ENCODE results near the gene VASH1.

Gene VASH1

GRCh38 chr14:76761136-76761959 lies at the start of gene VASH1:
Gene VASH1 (plus strand): TSS chr14:76761468. CDS start chr14:76762822, 1,354 bp downstream.
- peak within 1 kb of the TSS; percentile 34 for H3K27ac ChIP-seq
- TF ChIP-seq ZFX (IDR thresholded peaks at IDR 0.05), result no peak
- TF ChIP-seq, protein P1, sequence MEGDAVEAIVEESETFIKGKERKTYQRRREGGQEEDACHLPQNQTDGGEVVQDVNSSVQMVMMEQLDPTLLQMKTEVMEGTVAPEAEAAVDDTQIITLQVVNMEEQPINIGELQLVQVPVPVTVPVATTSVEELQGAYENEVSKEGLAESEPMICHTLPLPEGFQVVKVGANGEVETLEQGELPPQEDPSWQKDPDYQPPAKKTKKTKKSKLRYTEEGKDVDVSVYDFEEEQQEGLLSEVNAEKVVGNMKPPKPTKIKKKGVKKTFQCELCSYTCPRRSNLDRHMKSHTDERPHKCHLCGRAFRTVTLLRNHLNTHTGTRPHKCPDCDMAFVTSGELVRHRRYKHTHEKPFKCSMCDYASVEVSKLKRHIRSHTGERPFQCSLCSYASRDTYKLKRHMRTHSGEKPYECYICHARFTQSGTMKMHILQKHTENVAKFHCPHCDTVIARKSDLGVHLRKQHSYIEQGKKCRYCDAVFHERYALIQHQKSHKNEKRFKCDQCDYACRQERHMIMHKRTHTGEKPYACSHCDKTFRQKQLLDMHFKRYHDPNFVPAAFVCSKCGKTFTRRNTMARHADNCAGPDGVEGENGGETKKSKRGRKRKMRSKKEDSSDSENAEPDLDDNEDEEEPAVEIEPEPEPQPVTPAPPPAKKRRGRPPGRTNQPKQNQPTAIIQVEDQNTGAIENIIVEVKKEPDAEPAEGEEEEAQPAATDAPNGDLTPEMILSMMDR (conservative IDR thresholded peaks at IDR 0.05), result no peak

DNA sequence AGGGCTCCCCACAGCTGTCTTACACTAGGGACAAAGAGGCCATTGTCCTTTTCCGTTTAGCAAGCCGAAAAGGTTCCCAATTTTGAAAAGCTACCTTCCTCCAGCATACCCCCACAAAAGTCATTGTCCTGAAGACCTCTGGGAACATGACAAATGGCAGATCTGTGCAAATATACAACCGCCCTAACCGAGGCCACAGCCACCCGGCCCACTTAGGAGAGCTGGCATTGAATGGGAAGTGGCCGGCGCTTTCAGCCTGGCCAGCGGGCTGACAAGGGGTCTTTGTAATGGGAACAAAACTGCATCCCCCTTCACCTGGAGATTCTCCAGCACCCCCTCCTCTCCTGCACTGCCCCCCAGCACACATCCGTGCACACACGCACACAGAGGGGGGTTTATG lies 48.1 kb upstream of the VASH1 start:
- no peak overlapping the region for H3K27ac ChIP-seq
- TF ChIP-seq, protein P1 (conservative IDR thresholded peaks at IDR 0.05), result no peak
- no peak for TF ChIP-seq ZFX (IDR thresholded peaks at IDR 0.05)

GRCh38 chr14:76714470-76714869 lies 46.8 kb upstream of the VASH1 start:
- TF ChIP-seq, protein P1 (conservative IDR thresholded peaks at IDR 0.05), result no peak
- no peak for TF ChIP-seq ZFX (IDR thresholded peaks at IDR 0.05)
- no peak overlapping the region for H3K27ac ChIP-seq

- TF ChIP-seq, protein P1 (conservative IDR thresholded peaks at IDR 0.05), result no peak
- TF ChIP-seq ZFX (IDR thresholded peaks at IDR 0.05), result no peak
- H3K27ac ChIP-seq, result no peak overlapping the region
These were observed 46.2 kb upstream of the VASH1 start for GRCh38 chr14:76715101-76715500.

DNA sequence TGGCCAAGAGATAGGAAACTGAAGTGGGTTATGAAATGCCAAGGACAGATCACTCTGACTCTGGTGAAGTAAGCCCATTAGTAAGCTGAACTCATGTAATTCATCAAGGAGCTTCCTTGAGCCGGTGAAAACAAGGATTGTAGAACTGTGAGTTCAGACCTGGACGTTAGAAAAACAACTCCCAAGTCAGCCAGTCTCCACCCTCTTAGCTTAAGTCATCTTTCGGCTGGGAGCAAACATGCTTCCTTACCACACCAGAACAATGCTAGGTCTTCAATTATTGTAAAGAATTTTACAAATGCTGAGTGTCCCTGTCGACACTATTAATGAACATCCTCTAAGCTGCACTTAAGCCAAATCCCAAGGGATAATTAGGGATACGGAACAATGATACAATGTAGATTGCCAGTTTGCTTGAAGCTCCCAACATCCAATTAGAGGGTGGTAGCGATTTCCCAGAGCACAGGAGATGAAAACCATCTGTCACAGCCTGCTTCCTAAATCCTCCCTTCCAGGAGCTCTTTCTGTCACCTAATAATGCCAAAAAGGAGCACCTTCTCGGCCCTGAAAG lies 45.7 kb upstream of the VASH1 start:
- no peak for TF ChIP-seq ZFX (IDR thresholded peaks at IDR 0.05)
- TF ChIP-seq, protein P1 (conservative IDR thresholded peaks at IDR 0.05), result no peak
- H3K27ac ChIP-seq, result no peak overlapping the region

GRCh38 chr14:76716285-76716684 lies 45.0 kb upstream of the VASH1 start:
- no peak overlapping the region for H3K27ac ChIP-seq
- TF ChIP-seq, protein P1 (conservative IDR thresholded peaks at IDR 0.05), result no peak
- no peak for TF ChIP-seq ZFX (IDR thresholded peaks at IDR 0.05)
